Rectal smooth muscle tissue (tissue), 1 donor: ENCODE results near the gene KCNN4.
"Not testable (repeated sequence)": the region's sequence is repeated elsewhere in the genome, so short reads cannot be mapped to it uniquely, and the experiment has no call there.

Experiments
- H3K27ac ChIP-seq: one replicate; pipeline ENCODE4 v1.7.0; 2013; ENCODE audit warnings: low read depth, low read length, inconsistent platforms
- H3K27me3 ChIP-seq: one replicate; pipeline ENCODE4 v1.7.0; 2013; ENCODE audit warnings: low read length; ENCODE audit not compliant: control insufficient read depth, insufficient read depth
- H3K36me3 ChIP-seq: one replicate; pipeline ENCODE4 v1.7.0; 2013; ENCODE audit warnings: low read length; ENCODE audit not compliant: control insufficient read depth, insufficient read depth
- H3K4me1 ChIP-seq: one replicate; pipeline ENCODE4 v1.7.0; 2013; ENCODE audit warnings: low read length; ENCODE audit not compliant: control insufficient read depth, insufficient read depth
- H3K4me3 ChIP-seq: one replicate; pipeline ENCODE4 v1.7.0; 2013; ENCODE audit warnings: low read length
- H3K9ac ChIP-seq: one replicate; pipeline ENCODE4 v1.7.0; 2013; ENCODE audit warnings: low read length

KCNN4 gene

GRCh38 chr19:43811837-43812236 lies 31.1 kb upstream of the KCNN4 start:
- Histone ChIP-seq H3K9ac (no peak overlapping the region), H3K4me3 (no peak overlapping the region), H3K4me1 (no peaks in the 10 kb centered on the region), H3K27me3 (no peaks in the 10 kb centered on the region), H3K27ac (no peak overlapping the region), H3K36me3 (no peaks in the 10 kb centered on the region)

- H3K27me3 ChIP-seq: no peaks in the 10 kb centered on the region
- H3K36me3 ChIP-seq: no peaks in the 10 kb centered on the region
- H3K4me1 ChIP-seq: no peaks in the 10 kb centered on the region
- H3K4me3 ChIP-seq: no peak overlapping the region
- no peak overlapping the region for H3K9ac ChIP-seq
- no peak overlapping the region for H3K27ac ChIP-seq
Observed at GRCh38 chr19:43809762-43810696, 29.3 kb upstream of the KCNN4 start.

GRCh38 chr19:43807651-43808050 lies 26.9 kb upstream of the KCNN4 start:
- H3K27me3 ChIP-seq: no peaks in the 10 kb centered on the region
- H3K4me3 ChIP-seq: no peak overlapping the region
- no peak overlapping the region for H3K9ac ChIP-seq
- H3K4me1 ChIP-seq: no peaks in the 10 kb centered on the region
- no peak overlapping the region for H3K27ac ChIP-seq
- no peaks in the 10 kb centered on the region for H3K36me3 ChIP-seq

- H3K4me1 ChIP-seq: no peaks in the 10 kb centered on the region
- H3K36me3 ChIP-seq: no peaks in the 10 kb centered on the region
- no peak overlapping the region for H3K4me3 ChIP-seq
- no peak overlapping the region for H3K9ac ChIP-seq
- H3K27me3 ChIP-seq: no peaks in the 10 kb centered on the region
- no peak overlapping the region for H3K27ac ChIP-seq
Observed at GRCh38 chr19:43806848-43807247, 26.1 kb upstream of the KCNN4 start.

- H3K4me1 ChIP-seq, H3K27ac ChIP-seq, H3K4me3 ChIP-seq, H3K36me3 ChIP-seq, H3K9ac ChIP-seq, H3K27me3 ChIP-seq: not testable (repeated sequence)
Observed at GRCh38 chr19:43806401-43806800, 25.6 kb upstream of the KCNN4 start.

- Histone ChIP-seq H3K36me3 (no peaks in the 10 kb centered on the region), H3K27me3 (no peaks in the 10 kb centered on the region), H3K4me1 (no peaks in the 10 kb centered on the region), H3K9ac (no peak overlapping the region), H3K27ac (no peak overlapping the region), H3K4me3 (no peak overlapping the region)
Observed at GRCh38 chr19:43804432-43804831, 23.7 kb upstream of the KCNN4 start.

GRCh38 chr19:43802216-43802951 lies 21.6 kb upstream of the KCNN4 start, which contains the start of gene LYPD5:
Gene LYPD5, minus strand, starts transcription at chr19:43802447. Its CDS starts 67 bp downstream, at chr19:43802380.
- H3K9ac ChIP-seq: no peak within 1 kb of the TSS
- H3K27me3 ChIP-seq: peaks cover 9% of the 10 kb centered on the region
- H3K36me3 ChIP-seq: no peaks in the 10 kb centered on the region
- no peak within 1 kb of the TSS for H3K4me3 ChIP-seq
- no peaks in the 10 kb centered on the region for H3K4me1 ChIP-seq
- H3K27ac ChIP-seq: no peak within 1 kb of the TSS

DNA sequence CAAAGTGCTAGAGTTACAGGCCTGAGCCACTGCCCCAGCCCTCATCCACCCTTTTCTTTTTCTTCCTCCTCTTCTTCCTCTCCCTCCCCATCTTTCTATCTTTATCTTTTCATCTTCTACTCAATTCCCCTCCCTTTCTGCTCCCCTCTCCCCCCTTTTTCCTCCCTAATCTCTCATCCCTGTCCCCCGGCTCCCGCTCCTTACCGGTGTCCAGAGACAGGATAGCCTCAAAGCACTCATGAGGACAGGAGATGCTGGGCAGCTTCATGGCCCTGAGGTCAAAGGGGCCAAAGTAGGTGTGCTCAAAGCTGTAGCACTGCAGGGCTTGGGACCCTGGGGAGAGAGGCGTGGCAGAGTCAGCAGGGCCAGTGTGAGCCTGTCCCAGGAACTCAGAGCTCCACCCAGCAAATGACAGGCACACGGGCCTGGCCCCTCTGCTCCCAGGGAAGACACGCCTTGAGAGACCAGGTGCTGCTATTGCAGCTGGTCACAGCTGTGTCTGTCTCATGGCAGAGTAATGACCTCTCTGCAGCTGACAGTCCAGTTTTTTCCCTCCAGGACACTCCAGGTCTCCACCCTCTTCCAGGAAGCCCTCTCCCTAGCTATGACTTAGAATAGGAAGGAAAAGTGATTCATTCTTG lies 18.8 kb upstream of the KCNN4 start:
- Histone ChIP-seq H3K27ac (no peak overlapping the region), H3K4me3 (no peak overlapping the region), H3K36me3 (no peaks in the 10 kb centered on the region), H3K4me1 (no peaks in the 10 kb centered on the region), H3K27me3 (peaks cover 9% of the 10 kb centered on the region), H3K9ac (no peak overlapping the region)

DNA sequence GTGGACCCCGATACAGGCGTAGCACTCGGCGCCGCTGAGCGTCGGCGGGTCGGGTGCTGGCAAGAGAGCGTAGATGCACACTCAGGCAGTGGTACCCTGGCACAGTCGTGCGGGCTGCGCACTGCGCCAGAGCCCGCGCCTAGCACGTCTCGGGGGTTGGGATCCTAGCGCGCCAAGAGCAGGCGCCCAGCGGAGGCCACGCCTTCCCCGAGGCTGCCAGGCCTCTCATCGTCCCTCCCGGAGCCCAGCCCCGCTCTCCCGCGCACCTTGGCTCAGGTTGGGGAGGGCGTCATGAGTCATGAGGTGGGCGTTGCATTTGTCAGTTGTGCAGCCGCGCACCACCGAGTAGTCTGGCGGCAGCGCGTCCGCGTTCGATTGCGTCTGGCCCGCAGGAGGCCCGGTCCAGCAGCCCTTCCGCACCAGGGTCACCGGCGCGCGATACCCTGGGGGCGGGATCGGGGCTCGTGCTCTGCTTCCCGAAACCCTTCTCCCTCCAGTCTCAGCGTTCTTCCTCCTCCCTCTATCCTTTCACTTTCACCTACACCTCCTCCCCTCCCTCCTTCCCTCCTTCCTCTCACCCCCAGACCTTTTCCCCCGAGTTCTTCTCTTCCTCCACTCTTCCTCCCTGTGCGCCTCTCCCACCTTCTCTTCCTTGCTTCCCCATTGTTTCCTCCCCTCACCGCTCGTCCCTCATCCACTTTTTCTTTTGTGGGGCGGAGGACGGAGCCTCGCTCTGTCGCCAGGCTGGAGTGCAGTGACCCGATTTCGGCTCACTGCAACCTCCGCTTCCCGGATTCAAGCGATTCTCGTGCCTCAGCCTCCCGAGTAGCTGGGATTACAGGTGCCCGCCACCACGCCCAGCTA lies 18.0 kb upstream of the KCNN4 start:
- H3K9ac ChIP-seq: no peak overlapping the region

DNA sequence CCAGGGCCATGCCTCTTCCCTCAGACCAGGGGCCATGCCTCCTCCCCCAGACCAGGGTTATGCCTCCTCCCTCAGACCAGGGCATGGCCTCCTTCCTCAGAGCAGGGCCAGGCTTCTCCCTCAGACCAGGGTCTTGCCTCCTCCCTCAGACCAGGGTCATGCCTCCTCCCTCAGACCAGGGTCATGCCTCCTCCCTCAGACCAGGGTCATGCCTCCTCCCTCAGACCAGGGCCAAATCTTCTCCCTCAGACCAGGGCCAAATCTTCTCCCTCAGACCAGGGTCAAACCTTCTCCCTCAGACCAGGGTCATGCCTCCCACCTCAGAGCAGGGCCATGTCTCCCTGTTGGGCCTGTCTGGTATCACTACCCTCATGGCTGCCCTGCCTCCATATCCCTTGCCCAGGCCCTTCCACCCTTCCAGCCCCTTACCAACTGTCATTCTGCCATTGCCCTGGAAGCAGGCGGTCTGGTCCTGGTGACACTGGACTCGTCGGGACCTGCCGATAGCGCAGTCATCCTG lies 17.3 kb upstream of the KCNN4 start:
- Histone ChIP-seq H3K27me3 (peaks cover 9% of the 10 kb centered on the region), H3K4me3 (peak overlapping the region; percentile 65), H3K9ac (no peak overlapping the region), H3K27ac (no peak overlapping the region), H3K36me3 (no peaks in the 10 kb centered on the region), H3K4me1 (no peaks in the 10 kb centered on the region)

More for the DNA sequence above, 18.0 kb upstream of the KCNN4 start:
- H3K27ac ChIP-seq: no peak overlapping the region
- H3K4me3 ChIP-seq: peak overlapping the region; percentile 65
- no peaks in the 10 kb centered on the region for H3K4me1 ChIP-seq
- no peaks in the 10 kb centered on the region for H3K36me3 ChIP-seq
- peaks cover 9% of the 10 kb centered on the region for H3K27me3 ChIP-seq

GRCh38 chr19:43797556-43797955 lies 16.8 kb upstream of the KCNN4 start:
- Histone ChIP-seq H3K27me3 (peaks cover 9% of the 10 kb centered on the region), H3K9ac (no peak overlapping the region), H3K4me1 (no peaks in the 10 kb centered on the region), H3K4me3 (no peak overlapping the region), H3K27ac (no peak overlapping the region), H3K36me3 (no peaks in the 10 kb centered on the region)
